HEK293 (cell line): Measurements from ENCODE around the gene KCTD1.

ENCODE experiments used
- CTCF ChIA-PET: fragments of 350-600 bp; formaldehyde crosslinking; extraction: SDS; loops from one replicate; lab custom pipeline; 2021; ENCODE audit warnings: antibody characterized with exemption; lab: Yijun Ruan, JAX
- POLR2A ChIA-PET: fragments of 300-600 bp; formaldehyde crosslinking; extraction: SDS; loops from one replicate; lab custom pipeline; 2020; ENCODE audit warnings: antibody characterized with exemption, inconsistent platforms; lab: Yijun Ruan, JAX
- H3K27ac ChIP-seq: fragments of 200-500 bp; sonication (Bioruptor generic); 2 replicates; pipeline ENCODE4 v1.5.1; 2014; ENCODE audit warnings: low read depth, low read length, control low read depth, inconsistent platforms; ENCODE audit errors: extremely low read depth
- H3K36me3 ChIP-seq, 2 experiments: fragments of 200-500 bp in 1 of 2; sonication (Bioruptor generic) in 1 of 2; 1 replicate in 1 of 2; 2 replicates in 1 of 2; pipeline ENCODE4 v1.5.1; 2014 to 2017; ENCODE audit warnings: inconsistent platforms in 2 of 2, low read length in 2 of 2; ENCODE audit not compliant: control insufficient read depth in 2 of 2, insufficient read depth in 1 of 2
- H3K4me1 ChIP-seq: fragments of 200-500 bp; sonication (Bioruptor generic); 2 replicates; pipeline ENCODE4 v1.5.1; 2014; ENCODE audit warnings: mild to moderate bottlenecking, low read length, inconsistent platforms; ENCODE audit not compliant: control insufficient read depth, insufficient read depth
- H3K4me3 ChIP-seq: 2 replicates; pipeline ENCODE4 v1.5.1; 2011; ENCODE audit warnings: low read depth, mild to moderate bottlenecking, control low read depth, low read length, moderate library complexity
- H3K9me3 ChIP-seq: fragments of 200-500 bp; sonication (Bioruptor generic); 2 replicates; pipeline ENCODE4 v1.5.1; 2014; ENCODE audit warnings: low read depth, low read length, inconsistent platforms; ENCODE audit not compliant: control insufficient read depth, insufficient read depth
- BCL11A ChIP-seq: fragments of 450-650 bp; formaldehyde crosslinking; IDR thresholded peaks from 2 replicates; pipeline ENCODE4 v1.5.1; 2016; ENCODE audit warnings: low read depth, missing biosample characterization, missing genetic modification characterization
- EGR2 ChIP-seq: fragments of 450-650 bp; formaldehyde crosslinking; IDR thresholded peaks from 2 replicates; pipeline ENCODE4 v1.5.1; 2016; ENCODE audit warnings: low read depth, missing biosample characterization, missing genetic modification characterization
- HOXC10 ChIP-seq: sonication (generic); formaldehyde crosslinking; IDR thresholded peaks from 2 replicates; pipeline ENCODE4 v1.8.1; 2023; ENCODE audit warnings: mild to moderate bottlenecking, missing genetic modification reagents
- MYNN ChIP-seq: fragments of 450-650 bp; formaldehyde crosslinking; IDR thresholded peaks from 2 replicates; pipeline ENCODE4 v1.5.1; 2016; ENCODE audit warnings: missing biosample characterization, missing genetic modification characterization, borderline replicate concordance
- OVOL3 ChIP-seq: fragments of 450-650 bp; formaldehyde crosslinking; IDR thresholded peaks from 2 replicates; pipeline ENCODE4 v1.5.1; 2016; ENCODE audit warnings: missing biosample characterization, missing genetic modification characterization
- SP3 ChIP-seq: fragments of 450-650 bp; formaldehyde crosslinking; IDR thresholded peaks from 2 replicates; pipeline ENCODE4 v1.5.1; 2016; ENCODE audit warnings: missing biosample characterization, missing genetic modification characterization
- SP7 ChIP-seq: fragments of 450-650 bp; formaldehyde crosslinking; IDR thresholded peaks from 2 replicates; pipeline ENCODE4 v1.5.1; 2016; ENCODE audit warnings: missing biosample characterization, missing genetic modification characterization
- ZBTB26 ChIP-seq: fragments of 450-650 bp; formaldehyde crosslinking; optimal IDR thresholded peaks from 2 replicates; pipeline ENCODE3; 2016; ENCODE audit warnings: missing biosample characterization, mild to moderate bottlenecking, missing genetic modification characterization
- ZBTB6 ChIP-seq: fragments of 450-650 bp; formaldehyde crosslinking; IDR thresholded peaks from 2 replicates; pipeline ENCODE4 v1.5.1; 2017; ENCODE audit warnings: missing biosample characterization, missing genetic modification characterization
- ZFHX2 ChIP-seq: fragments of 450-650 bp; formaldehyde crosslinking; conservative IDR thresholded peaks from 2 replicates; pipeline ENCODE4 v1.5.1; 2016; ENCODE audit warnings: missing biosample characterization, missing genetic modification characterization
- ZNF133 ChIP-seq: fragments of 450-650 bp; formaldehyde crosslinking; IDR thresholded peaks from 2 replicates; pipeline ENCODE4 v1.5.1; 2016; ENCODE audit warnings: missing biosample characterization, missing genetic modification characterization
- ZNF140 ChIP-seq: fragments of 450-650 bp; formaldehyde crosslinking; IDR thresholded peaks from 2 replicates; pipeline ENCODE4 v1.5.1; 2016; ENCODE audit warnings: missing biosample characterization, missing genetic modification characterization
- ZNF146 ChIP-seq: fragments of 450-650 bp; formaldehyde crosslinking; IDR thresholded peaks from 2 replicates; pipeline ENCODE4 v1.5.1; 2016; ENCODE audit warnings: missing biosample characterization, missing genetic modification characterization
- ZNF292 ChIP-seq: fragments of 450-650 bp; formaldehyde crosslinking; IDR thresholded peaks from 2 replicates; pipeline ENCODE4 v1.5.1; 2016; ENCODE audit warnings: low read depth, missing biosample characterization, missing genetic modification characterization, borderline replicate concordance
- ZNF341 ChIP-seq: fragments of 450-650 bp; formaldehyde crosslinking; IDR thresholded peaks from 2 replicates; pipeline ENCODE4; 2016; ENCODE audit warnings: low read depth, missing biosample characterization, missing genetic modification characterization
- ZNF423 ChIP-seq: fragments of 450-650 bp; formaldehyde crosslinking; IDR thresholded peaks from 2 replicates; pipeline ENCODE4 v1.5.1; 2016; ENCODE audit warnings: missing biosample characterization, missing genetic modification characterization
- ZNF513 ChIP-seq: fragments of 450-650 bp; IDR thresholded peaks from 2 replicates; pipeline ENCODE4 v1.5.1; 2018; ENCODE audit warnings: missing biosample characterization, missing genetic modification characterization
- ZNF514 ChIP-seq: fragments of 450-650 bp; formaldehyde crosslinking; IDR thresholded peaks from 2 replicates; pipeline ENCODE4 v1.5.1; 2016; ENCODE audit warnings: missing biosample characterization, missing genetic modification characterization
- ZNF664 ChIP-seq: fragments of 450-650 bp; formaldehyde crosslinking; IDR thresholded peaks from 2 replicates; pipeline ENCODE4 v1.5.1; 2016; ENCODE audit warnings: missing biosample characterization, missing genetic modification characterization
- ZNF692 ChIP-seq: fragments of 450-650 bp; formaldehyde crosslinking; IDR thresholded peaks from 2 replicates; pipeline ENCODE4 v1.5.1; 2016; ENCODE audit warnings: missing biosample characterization, missing genetic modification characterization
- ZNF747 ChIP-seq: fragments of 450-650 bp; formaldehyde crosslinking; IDR thresholded peaks from 2 replicates; pipeline ENCODE4 v1.5.1; 2016; ENCODE audit warnings: missing biosample characterization, missing genetic modification characterization
- ZNF792 ChIP-seq: fragments of 450-650 bp; formaldehyde crosslinking; IDR thresholded peaks from 2 replicates; pipeline ENCODE4 v1.5.1; 2016; ENCODE audit warnings: missing biosample characterization, missing genetic modification characterization

Gene KCTD1

GRCh38 chr18:26568926-26569665 is 20.7 kb upstream of the KCTD1 start:
- Histone ChIP-seq H3K36me3 (no peaks in the 10 kb centered on the region), H3K9me3 (no peaks in the 10 kb centered on the region), H3K4me3 (no peak overlapping the region), H3K27ac (no peak overlapping the region), H3K4me1 (no peaks in the 10 kb centered on the region)
- ChIA-PET POLR2A (interaction anchor here (0.7 to 1.9 kb wide), 4 partner anchors 19 to 260 kb away, joined by 3 to 7 read pairs (median 3); partner anchors contain the start of gene KCTD1), CTCF (interaction anchor here (0.6 to 1.1 kb wide), 6 partner anchors 44 to 738 kb away, joined by 3 to 4 read pairs (median 3); no protein-coding TSS in a partner anchor)
- TF ChIP-seq ZFHX2 (peak; percentile 49; the same call in 1 of the 2 replicates), ZBTB26 (tag by site-specific recombination) (no peak), ZNF292 (no peak), ZNF664 (peak; percentile 39; the same call in 1 of the 2 replicates), EGR2 (tag by site-specific recombination) (peak; percentile 62; the same call in 1 of the 2 replicates), ZNF133 (tag by site-specific recombination) (peak; percentile 72)

GRCh38 chr18:26568513-26568912 is 20.2 kb upstream of the KCTD1 start:
- ChIA-PET POLR2A (interaction anchor here (0.7 to 1.9 kb wide), 3 partner anchors 19 to 260 kb away, joined by 3 to 7 read pairs (median 3); partner anchors contain the start of gene KCTD1), CTCF (interaction anchor here (0.6 to 1.1 kb wide), 3 partner anchors 41 to 739 kb away, joined by 3 to 4 read pairs (median 3); no protein-coding TSS in a partner anchor)
- no peak overlapping the region for H3K27ac ChIP-seq
- H3K36me3 ChIP-seq: no peaks in the 10 kb centered on the region
- no peak overlapping the region for H3K4me3 ChIP-seq
- TF ChIP-seq ZNF341 (tag by site-specific recombination) (no peak), OVOL3 (tag by site-specific recombination) (no peak), ZNF514 (tag by site-specific recombination) (no peak), HOXC10 (CRISPR knock-in tag) (no peak), SP7 (tag by site-specific recombination) (no peak), ZNF146 (tag by site-specific recombination) (no peak), ZNF792 (tag by site-specific recombination) (no peak), ZNF692 (no peak), MYNN (tag by site-specific recombination) (no peak), SP3 (tag by site-specific recombination) (no peak), ZNF140 (no peak), ZNF747 (tag by site-specific recombination) (no peak), ZNF513 (tag by site-specific recombination) (no peak), ZNF423 (no peak), BCL11A (tag by site-specific recombination) (no peak), ZNF292 (no peak), ZBTB6 (tag by site-specific recombination) (no peak)
- no peaks in the 10 kb centered on the region for H3K9me3 ChIP-seq
- H3K4me1 ChIP-seq: no peaks in the 10 kb centered on the region
